Stimulated activated CD8-positive, alpha-beta memory T cell treated with anti-CD3 and anti-CD28 coated beads, Interleukin-7, amount 100 ng/mL, for 48 hours (primary cell): ENCODE measurements around the gene SOX12.
A peak's percentile ranks its signal among the peaks of the same experiment; 100 is the strongest.

Experiments
- DNase-seq, 2 donors: peaks; one replicate each; pipeline ENCODE4 v3.0.0-alpha.2; 2020; ENCODE audit warnings: low read depth in 1 of 2; ENCODE audit errors: extremely low read depth in 1 of 2

SOX12 gene

GRCh38 chr20:358891-359555 is 33.7 kb downstream of the SOX12 start:
- DNase-seq = no peak

- DNase-seq = no peak
Observed at GRCh38 chr20:361561-361960, 36.2 kb downstream of the SOX12 start.

GRCh38 chr20:362271-363254 is 37.2 kb downstream of the SOX12 start:
- DNase-seq = peak in 1 of 2 donors; percentile 44

- DNase-seq = no peak
Observed at GRCh38 chr20:363319-364078, 38.1 kb downstream of the SOX12 start.

- no peak for DNase-seq
Observed at GRCh38 chr20:364905-365794, 39.8 kb downstream of the SOX12 start.

GRCh38 chr20:366041-366718 is 40.8 kb downstream of the SOX12 start:
- no peak for DNase-seq

- DNase-seq = no peak
Observed at GRCh38 chr20:366719-367485, 41.5 kb downstream of the SOX12 start.

- no peak for DNase-seq
Observed at GRCh38 chr20:367486-367887, 42.1 kb downstream of the SOX12 start.

GRCh38 chr20:368915-369314 is 43.6 kb downstream of the SOX12 start:
- no peak for DNase-seq

GRCh38 chr20:370151-370600 is 44.8 kb downstream of the SOX12 start:
- DNase-seq = no peak

- no peak for DNase-seq
Observed at GRCh38 chr20:370977-371754, 45.8 kb downstream of the SOX12 start.

- DNase-seq = no peak
Observed at GRCh38 chr20:371755-372542, 46.6 kb downstream of the SOX12 start.

- peak in 1 of 2 donors; percentile 11 for DNase-seq
Observed at GRCh38 chr20:372543-373082, 47.3 kb downstream of the SOX12 start.

GRCh38 chr20:373171-373890 is 48.0 kb downstream of the SOX12 start:
- DNase-seq = no peak

GRCh38 chr20:375265-375889 is 50.0 kb downstream of the SOX12 start:
- no peak for DNase-seq

- DNase-seq = no peak
Observed at GRCh38 chr20:376089-376488, 50.7 kb downstream of the SOX12 start.
